BLaER1 treated with 17β-estradiol and CSF1 and Interleukin-3, amounts not matched to agents 10 nM and 100 nM (cell line): Measurements from ENCODE around the gene NPRL2.

Experiments used
- H3K27ac ChIP-seq, 11 experiments: shearing (Covaris generic); formaldehyde crosslinking; 2 replicates each; pipeline ENCODE4 v1.8.1; 2022
- H3K27me3 ChIP-seq, 11 experiments: shearing (Covaris generic); formaldehyde crosslinking; 2 replicates each; pipeline ENCODE4 v1.8.1; 2022
- H3K36me3 ChIP-seq, 11 experiments: shearing (Covaris generic); formaldehyde crosslinking; 2 replicates each; pipeline ENCODE4 v1.8.1; 2022
- H3K4me1 ChIP-seq, 10 experiments: shearing (Covaris generic); formaldehyde crosslinking; 2 replicates each; pipeline ENCODE4 v1.8.1; 2022
- H3K4me2 ChIP-seq, 11 experiments: shearing (Covaris generic); formaldehyde crosslinking; 2 replicates each; pipeline ENCODE4 v1.8.1; 2022
- H3K4me3 ChIP-seq, 10 experiments: shearing (Covaris generic); formaldehyde crosslinking; 2 replicates each; pipeline ENCODE4 v1.8.1; 2022
- H3K9ac ChIP-seq, 11 experiments: shearing (Covaris generic); formaldehyde crosslinking; 2 replicates each; pipeline ENCODE4 v1.8.1; 2022
- H3K9me3 ChIP-seq, 11 experiments: shearing (Covaris generic); formaldehyde crosslinking; replicated peaks in 1 of 11; 2 replicates each; pipeline ENCODE4 v1.8.1; 2022
- H4K20me1 ChIP-seq, 11 experiments: shearing (Covaris generic); formaldehyde crosslinking; 2 replicates each; pipeline ENCODE4 v1.8.1; 2022
- Cebpa-rat ChIP-seq, 11 experiments: shearing (Covaris generic); IDR thresholded peaks; 2 replicates each; pipeline ENCODE4 v1.8.1; 2022

Gene NPRL2

DNA sequence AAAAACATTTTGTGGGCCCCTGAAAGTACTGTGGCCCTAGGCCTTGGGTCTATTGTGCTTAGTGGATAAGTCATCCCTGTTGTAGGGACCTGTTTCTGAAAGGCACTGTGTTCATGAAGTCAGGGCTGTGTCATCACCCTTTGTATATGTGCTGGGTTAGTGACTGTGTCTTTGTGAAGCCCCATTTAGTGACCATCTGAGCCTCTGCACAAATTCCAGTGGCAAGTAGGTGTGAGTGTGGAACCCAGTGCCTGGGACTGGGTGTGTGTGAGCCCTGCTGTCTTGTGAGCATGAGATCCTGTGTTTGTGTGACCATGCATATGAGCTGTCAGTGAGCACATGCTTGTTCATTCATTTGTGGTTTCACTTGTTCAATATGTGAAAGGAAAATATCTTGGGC is 46.0 kb downstream of the NPRL2 start:
- no peak overlapping the region for H3K4me3 ChIP-seq
- no peak overlapping the region for H3K9ac ChIP-seq
- peaks cover 29 to 40% (median 37%) of the 10 kb centered on the region in 11 experiments for H3K9me3 ChIP-seq
- H3K4me1 ChIP-seq, result peaks cover 10 to 25% (median 13%) of the 10 kb centered on the region in 10 experiments
- H3K4me2 ChIP-seq, result no peak overlapping the region
- H3K36me3 ChIP-seq, result peaks cover 0 to 32% (median 19%) of the 10 kb centered on the region in 11 experiments; a peak in 18 of 22 replicates
- no peaks in the 10 kb centered on the region for H4K20me1 ChIP-seq
- TF ChIP-seq Cebpa-rat (IDR thresholded peaks at IDR 0.05), result no peak
- H3K27me3 ChIP-seq, result no peaks in the 10 kb centered on the region
- no peak overlapping the region for H3K27ac ChIP-seq

DNA sequence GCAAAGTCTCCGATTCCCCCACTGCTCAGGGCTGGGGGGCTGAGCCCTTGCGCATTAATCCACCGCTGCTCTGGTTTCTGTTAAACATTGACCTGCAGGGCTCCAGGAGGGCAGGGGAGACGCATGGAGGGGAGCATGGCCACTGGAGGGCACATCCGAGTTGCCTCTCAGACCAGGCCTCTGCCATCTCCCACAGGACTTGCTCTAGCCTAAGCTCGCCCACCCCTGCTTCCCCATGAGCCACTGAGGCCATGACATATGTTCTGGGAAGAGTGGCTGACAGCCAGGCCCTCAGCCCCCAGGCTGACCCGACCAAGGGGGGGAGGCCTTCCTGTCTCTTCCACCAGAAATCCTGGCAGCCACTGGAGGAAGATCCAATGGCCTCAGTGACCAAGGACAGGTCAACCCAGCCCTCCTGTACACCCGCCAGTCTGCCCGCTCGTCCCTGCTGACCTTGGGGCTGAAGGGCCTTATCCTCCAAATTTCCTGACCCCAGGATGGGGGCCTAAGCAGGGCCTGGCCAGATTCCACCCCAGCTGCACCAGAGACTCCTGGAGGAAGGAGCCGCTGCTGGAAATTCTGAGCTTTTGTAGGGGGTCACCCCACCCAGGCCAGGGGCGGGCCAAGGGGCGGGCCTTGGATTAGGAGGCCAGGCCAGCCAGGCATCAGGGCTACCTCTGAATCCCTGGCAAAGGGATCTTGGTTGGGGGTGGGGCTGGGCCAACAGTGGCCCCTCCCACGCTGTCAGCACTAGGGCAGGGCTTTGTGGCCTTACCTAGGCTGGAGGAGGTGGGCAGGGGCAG is 47.4 kb downstream of the NPRL2 start, which contains the start of gene HYAL1:
HYAL1 (minus strand) TSS at position 562 of the 803 bp plus-strand sequence. CDS start 618 bp downstream, outside the sequence.
- Histone ChIP-seq H3K27ac (no peak within 1 kb of the TSS), H3K4me2 (no peak within 1 kb of the TSS), H3K27me3 (no peaks in the 10 kb centered on the region), H3K4me3 (no peak within 1 kb of the TSS), H3K9me3 (peaks cover 15 to 26% (median 23%) of the 10 kb centered on the region in 11 experiments), H3K4me1 (peaks cover 16 to 31% (median 19%) of the 10 kb centered on the region in 10 experiments), H3K36me3 (peaks cover 0 to 20% (median 6%) of the 10 kb centered on the region in 11 experiments; a peak in 11 of 22 replicates), H4K20me1 (peaks cover 0 to 5% (median 0%) of the 10 kb centered on the region in 11 experiments; a peak in 4 of 22 replicates), H3K9ac (peak within 1 kb of the TSS in 2 of 11 experiments; percentile 5 to 29; a peak in 1 of 22 replicates)
- no peak for TF ChIP-seq Cebpa-rat (IDR thresholded peaks at IDR 0.05)

DNA sequence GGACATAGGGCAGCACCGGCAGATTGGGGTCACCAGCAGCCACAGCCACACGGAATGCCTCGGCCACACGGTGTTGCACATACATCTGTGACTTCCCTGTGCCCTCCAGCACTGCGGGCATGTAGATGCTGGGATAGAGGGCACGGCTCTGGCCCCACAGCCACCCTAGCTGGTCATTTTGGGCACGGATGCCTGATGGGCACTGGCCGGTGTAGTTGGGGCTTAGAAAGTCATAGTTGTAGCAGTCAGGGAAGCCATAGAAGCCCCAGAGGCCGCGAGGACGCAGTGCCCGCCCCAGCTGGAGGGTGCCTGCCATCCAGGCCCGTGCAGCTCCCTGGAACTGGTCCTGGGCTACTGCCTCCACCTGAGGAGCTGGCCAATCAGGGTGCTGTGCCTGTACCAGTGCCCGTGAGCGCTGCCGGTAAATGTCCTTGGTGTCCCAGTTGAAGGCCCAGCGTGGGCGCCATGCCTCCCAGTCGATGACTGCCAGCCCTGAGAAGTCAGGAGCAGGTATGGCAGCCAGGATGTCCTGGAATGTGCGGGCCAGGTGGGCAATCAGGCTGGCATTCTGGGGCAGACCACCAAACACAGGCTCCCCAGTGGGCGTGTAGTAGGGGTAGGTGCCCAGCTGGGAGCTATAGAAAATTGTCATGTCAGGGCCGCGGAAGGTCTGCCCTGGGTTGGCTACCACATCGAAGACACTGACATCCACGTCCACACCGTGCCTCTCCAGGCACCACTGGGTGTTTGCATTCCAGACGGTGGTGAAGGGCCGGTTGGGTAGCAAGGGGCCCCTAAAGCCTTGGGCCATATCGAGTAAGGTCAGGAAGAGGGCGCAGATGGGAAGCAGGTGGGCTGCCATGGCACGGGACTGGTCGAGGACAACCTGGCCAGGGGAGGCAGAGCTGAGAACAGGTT is 48.2 kb downstream of the NPRL2 start:
- Histone ChIP-seq H3K4me1 (peaks cover 24 to 40% (median 26%) of the 10 kb centered on the region in 10 experiments), H3K36me3 (peaks cover 0 to 13% (median 0%) of the 10 kb centered on the region in 11 experiments; a peak in 7 of 22 replicates), H3K9ac (no peak overlapping the region; a peak in 1 of 22 replicates), H3K27me3 (no peaks in the 10 kb centered on the region), H3K27ac (no peak overlapping the region), H3K4me2 (no peak overlapping the region), H4K20me1 (peaks cover 0 to 13% (median 0%) of the 10 kb centered on the region in 11 experiments; a peak in 5 of 22 replicates), H3K4me3 (no peak overlapping the region), H3K9me3 (peaks cover 7 to 18% (median 14%) of the 10 kb centered on the region in 11 experiments; a peak in 20 of 22 replicates)
- TF ChIP-seq Cebpa-rat (IDR thresholded peaks at IDR 0.05), result no peak

DNA sequence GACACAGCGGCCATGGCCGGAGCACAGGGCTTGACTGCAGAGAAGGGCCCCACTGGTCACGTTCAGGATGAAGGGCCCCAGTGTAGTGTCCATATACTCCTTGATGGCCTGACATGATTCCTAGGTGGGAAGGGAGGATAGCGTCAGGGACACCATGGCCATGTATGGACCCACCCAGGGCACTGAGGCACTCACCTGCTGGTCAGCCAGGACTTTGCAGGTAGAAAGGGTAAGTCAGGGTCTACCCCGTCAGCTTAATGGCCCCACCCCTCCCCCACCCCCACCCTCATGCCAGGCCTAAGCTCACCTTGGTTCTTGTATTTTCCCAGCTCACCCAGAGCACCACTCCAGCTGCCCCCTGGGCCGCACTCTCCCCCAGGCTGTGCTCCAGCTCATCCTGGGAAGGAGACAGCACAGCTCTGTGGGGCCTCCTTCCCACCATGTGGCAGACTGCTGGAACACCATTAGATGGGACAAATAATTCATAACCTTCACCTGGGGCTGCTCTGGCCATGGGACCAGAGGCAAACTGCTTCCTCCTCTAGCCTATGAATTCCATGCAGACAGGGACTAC is 49.8 kb downstream of the NPRL2 start:
- Histone ChIP-seq H3K4me3 (peak overlapping the region in 2 of 10 experiments; percentile 60 to 71; a peak in 2 of 20 replicates), H3K4me2 (peak overlapping the region; percentile 82 to 98 (median 92); a peak in 19 of 22 replicates), H3K9ac (peak overlapping the region in 5 of 11 experiments; percentile 20 to 84 (median 74); a peak in 6 of 22 replicates), H3K36me3 (peaks cover 0 to 10% (median 0%) of the 10 kb centered on the region in 11 experiments; a peak in 2 of 22 replicates), H3K4me1 (peaks cover 24 to 46% (median 26%) of the 10 kb centered on the region in 10 experiments), H3K27me3 (no peaks in the 10 kb centered on the region), H4K20me1 (peaks cover 0 to 14% (median 0%) of the 10 kb centered on the region in 11 experiments; a peak in 5 of 22 replicates), H3K27ac (peak overlapping the region in 8 of 11 experiments; percentile 17 to 87 (median 68); a peak in 8 of 22 replicates), H3K9me3 (peaks cover 0 to 2% (median 0%) of the 10 kb centered on the region in 11 experiments; a peak in 1 of 22 replicates)
- no peak for TF ChIP-seq Cebpa-rat (IDR thresholded peaks at IDR 0.05)

DNA sequence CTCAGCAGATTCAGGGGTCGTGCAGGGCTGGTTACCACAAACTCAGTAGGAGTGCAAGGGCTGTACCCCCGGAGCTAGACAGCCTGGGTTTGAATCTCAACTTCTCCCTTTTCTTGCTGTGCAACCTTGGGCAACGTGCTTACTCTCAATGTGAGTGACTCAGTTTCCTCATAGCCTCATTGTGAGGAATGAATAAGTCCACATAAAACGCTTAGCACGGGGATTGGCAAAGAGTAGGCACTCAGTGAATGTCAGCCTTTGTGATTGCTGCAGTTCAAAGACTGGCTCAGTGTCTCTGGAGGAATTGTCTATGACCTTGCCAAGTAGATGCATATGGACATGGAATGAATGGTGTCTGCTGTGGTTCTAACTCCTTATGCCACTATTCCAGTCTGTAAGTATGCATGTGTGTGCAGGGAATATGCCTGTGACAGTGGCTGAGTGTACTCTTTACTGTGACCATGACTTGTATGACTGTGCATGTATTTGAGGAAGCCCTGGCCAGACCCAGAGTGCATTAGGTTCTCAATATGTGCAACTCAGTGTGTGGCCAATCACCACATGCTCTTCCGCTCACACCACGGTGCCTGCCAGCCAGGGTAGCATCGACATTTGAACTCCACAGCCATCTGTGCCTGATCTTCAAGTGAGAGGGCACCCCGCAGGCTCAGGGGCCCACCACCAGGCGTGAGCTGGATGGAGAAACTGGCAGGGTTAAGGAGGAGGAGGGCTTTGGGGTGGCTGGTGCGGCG is 50.5 kb downstream of the NPRL2 start:
- Histone ChIP-seq H3K36me3 (peaks cover 0 to 10% (median 0%) of the 10 kb centered on the region in 11 experiments; a peak in 2 of 22 replicates), H3K27ac (peak overlapping the region; percentile 25 to 87 (median 67); a peak in 20 of 22 replicates), H3K4me3 (peak overlapping the region; percentile 51 to 84 (median 66)), H3K4me2 (peak overlapping the region; percentile 82 to 98 (median 92)), H3K4me1 (peaks cover 24 to 46% (median 26%) of the 10 kb centered on the region in 10 experiments), H3K27me3 (no peaks in the 10 kb centered on the region), H4K20me1 (peaks cover 0 to 14% (median 0%) of the 10 kb centered on the region in 11 experiments; a peak in 5 of 22 replicates), H3K9me3 (no peaks in the 10 kb centered on the region), H3K9ac (peak overlapping the region; percentile 72 to 87 (median 75))
- no peak for TF ChIP-seq Cebpa-rat (IDR thresholded peaks at IDR 0.05)

DNA sequence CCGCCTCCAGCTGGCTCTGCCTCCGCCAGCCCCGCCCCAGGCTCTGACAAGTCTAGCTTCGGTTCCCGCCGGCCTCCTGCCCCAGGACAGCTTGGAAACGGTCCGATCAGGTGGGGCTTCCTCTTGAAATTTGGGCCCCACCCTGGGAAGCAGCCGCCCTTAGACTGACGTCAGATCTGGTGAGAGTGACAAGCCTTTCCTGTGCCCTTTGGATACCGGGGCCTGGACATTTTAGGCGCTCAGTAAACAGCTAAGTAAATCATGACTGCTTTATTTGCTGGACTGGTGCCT is 51.0 kb downstream of the NPRL2 start:
- peaks cover 24 to 46% (median 26%) of the 10 kb centered on the region in 10 experiments for H3K4me1 ChIP-seq
- H3K27me3 ChIP-seq, result no peaks in the 10 kb centered on the region
- H4K20me1 ChIP-seq, result peaks cover 0 to 14% (median 0%) of the 10 kb centered on the region in 11 experiments; a peak in 5 of 22 replicates
- no peak for TF ChIP-seq Cebpa-rat (IDR thresholded peaks at IDR 0.05)
- peak overlapping the region; percentile 82 to 98 (median 92) for H3K4me2 ChIP-seq
- H3K36me3 ChIP-seq, result peaks cover 0 to 10% (median 0%) of the 10 kb centered on the region in 11 experiments; a peak in 2 of 22 replicates
- H3K27ac ChIP-seq, result peak overlapping the region; percentile 25 to 87 (median 67); a peak in 20 of 22 replicates
- H3K4me3 ChIP-seq, result peak overlapping the region; percentile 51 to 84 (median 66)
- peak overlapping the region; percentile 72 to 87 (median 75) for H3K9ac ChIP-seq
- no peaks in the 10 kb centered on the region for H3K9me3 ChIP-seq

DNA sequence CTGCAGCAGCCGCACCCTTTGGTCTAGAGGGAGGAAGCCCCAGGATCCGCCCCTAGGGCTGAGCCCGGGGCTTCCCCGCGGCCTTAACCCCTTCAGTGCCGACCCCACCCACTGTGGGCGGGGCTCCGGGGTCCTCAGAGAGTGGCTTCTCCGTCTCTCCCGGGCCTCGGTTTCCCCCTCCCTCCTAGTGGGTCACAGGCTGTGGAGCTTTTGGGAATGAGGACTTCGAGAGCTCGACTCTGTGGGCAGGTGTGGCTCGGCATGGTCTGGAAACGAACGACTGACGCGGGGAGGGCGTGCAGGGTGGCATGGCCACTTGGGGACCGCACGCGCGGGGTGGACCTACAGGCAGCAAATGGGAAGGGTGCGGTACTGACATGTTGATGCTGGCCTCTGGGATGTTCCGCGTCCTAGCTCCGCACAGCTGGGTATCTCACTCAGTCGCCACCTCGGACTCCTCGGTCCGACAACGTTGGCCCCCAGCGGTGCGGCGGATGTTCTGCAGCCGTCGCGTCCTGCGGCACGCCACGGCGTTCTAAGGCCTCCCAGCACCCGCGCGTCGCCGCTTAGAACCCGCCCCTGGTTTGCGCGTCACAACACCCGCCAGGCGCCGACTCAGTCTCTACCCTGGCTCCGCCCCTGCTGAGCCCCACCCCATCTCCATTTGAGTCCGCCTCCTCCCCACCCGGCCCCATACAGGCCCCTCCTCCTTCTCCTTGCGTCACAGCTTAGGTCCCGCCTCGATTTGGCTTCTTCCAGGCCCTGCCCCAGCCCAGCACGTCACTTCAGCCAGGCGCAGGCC is 51.5 kb downstream of the NPRL2 start, which contains the start of the genes HYAL3 and NAA80:
HYAL3 (minus strand) TSS at position 570 of the 802 bp plus-strand sequence. CDS start 3,803 bp downstream, outside the sequence.
NAA80 (minus strand) TSS at position 570 of the 802 bp plus-strand sequence. CDS start 1,942 bp downstream, outside the sequence.
- Histone ChIP-seq H3K27me3 (no peaks in the 10 kb centered on the region), H3K27ac (peak within 1 kb of the TSS; percentile 42 to 87 (median 78); a peak in 21 of 22 replicates), H3K36me3 (peaks cover 0 to 10% (median 0%) of the 10 kb centered on the region in 11 experiments; a peak in 2 of 22 replicates), H3K4me1 (peaks cover 24 to 46% (median 26%) of the 10 kb centered on the region in 10 experiments), H3K9ac (peak within 1 kb of the TSS; percentile 75 to 87 (median 81)), H3K4me2 (peak within 1 kb of the TSS; percentile 95 to 99 (median 98)), H3K4me3 (peak within 1 kb of the TSS; percentile 66 to 84 (median 74)), H4K20me1 (peaks cover 0 to 14% (median 0%) of the 10 kb centered on the region in 11 experiments; a peak in 5 of 22 replicates), H3K9me3 (no peaks in the 10 kb centered on the region)
- no peak for TF ChIP-seq Cebpa-rat (IDR thresholded peaks at IDR 0.05)
